Measurements from ENCODE around the gene ATG16L2.
A peak's percentile ranks its signal among the peaks of the same experiment; 100 is the strongest.

The ATG16L2 gene

GRCh38 chr11:72825661-72826060, 11.4 kb downstream of the ATG16L2 start:
- no peak for DNase-seq (ENCODE audit: low spot score)

GRCh38 chr11:72826191-72826941, 12.2 kb downstream of the ATG16L2 start:
- DNase-seq (ENCODE audit: low spot score) = no peak

GRCh38 chr11:72826942-72827480, 12.8 kb downstream of the ATG16L2 start:
- no peak for DNase-seq (ENCODE audit: low spot score)

GRCh38 chr11:72827656-72828055, 13.4 kb downstream of the ATG16L2 start:
- peak; percentile 41 for DNase-seq (ENCODE audit: low spot score)

- DNase-seq (ENCODE audit: low spot score) = no peak
Measured at GRCh38 chr11:72828081-72828567, 13.9 kb downstream of the ATG16L2 start.

- no peak for DNase-seq (ENCODE audit: low spot score)
Measured at GRCh38 chr11:72828692-72829101, 14.5 kb downstream of the ATG16L2 start.

GRCh38 chr11:72829178-72829577, 15.0 kb downstream of the ATG16L2 start:
- no peak for DNase-seq (ENCODE audit: low spot score)

GRCh38 chr11:72829884-72830533, 15.8 kb downstream of the ATG16L2 start:
- DNase-seq (ENCODE audit: low spot score) = no peak

DNA sequence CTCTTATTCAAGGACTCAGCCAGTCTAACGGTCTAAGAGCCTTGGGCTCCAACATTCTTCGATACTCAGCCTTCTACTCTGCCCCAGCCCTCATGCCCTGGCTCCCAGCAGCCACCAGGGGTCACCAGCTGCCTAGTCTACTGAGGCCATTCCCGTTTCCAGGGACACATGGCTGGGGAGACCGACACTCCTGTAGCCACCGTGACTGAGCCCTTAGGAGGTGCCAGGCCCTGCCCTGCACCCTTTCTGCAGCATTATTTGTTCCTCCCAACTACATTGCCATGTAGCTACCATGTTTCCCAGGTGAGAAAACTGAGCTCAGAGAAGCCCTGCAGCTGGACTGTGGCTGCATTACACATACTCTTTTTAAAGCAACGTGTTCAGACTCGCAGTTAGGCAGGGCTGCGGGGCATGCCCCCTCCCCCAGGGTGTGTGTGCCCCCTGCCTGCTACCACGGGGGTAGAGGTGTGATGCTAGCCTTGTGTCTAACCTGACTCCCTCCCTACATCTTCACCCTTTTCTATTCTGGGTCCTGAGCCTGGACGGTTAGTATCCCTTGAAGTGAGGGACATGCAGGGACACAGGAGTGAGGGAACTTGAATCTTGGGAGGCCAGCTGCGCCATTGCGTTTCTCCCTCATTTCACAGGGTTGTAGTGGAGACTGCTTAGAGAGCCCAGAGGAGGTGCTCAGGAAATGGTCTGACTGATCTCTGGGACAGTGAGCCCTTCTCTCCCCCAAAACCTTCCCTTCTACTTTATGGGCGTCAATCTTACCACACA, 17.5 kb downstream of the ATG16L2 start:
- DNase-seq (ENCODE audit: low spot score) = peak; percentile 78

- no peak for DNase-seq (ENCODE audit: low spot score)
Measured at GRCh38 chr11:72832301-72833082, 18.3 kb downstream of the ATG16L2 start.

- DNase-seq (ENCODE audit: low spot score) = peak; percentile 4
Measured at GRCh38 chr11:72833083-72833733, 19.0 kb downstream of the ATG16L2 start.

DNA sequence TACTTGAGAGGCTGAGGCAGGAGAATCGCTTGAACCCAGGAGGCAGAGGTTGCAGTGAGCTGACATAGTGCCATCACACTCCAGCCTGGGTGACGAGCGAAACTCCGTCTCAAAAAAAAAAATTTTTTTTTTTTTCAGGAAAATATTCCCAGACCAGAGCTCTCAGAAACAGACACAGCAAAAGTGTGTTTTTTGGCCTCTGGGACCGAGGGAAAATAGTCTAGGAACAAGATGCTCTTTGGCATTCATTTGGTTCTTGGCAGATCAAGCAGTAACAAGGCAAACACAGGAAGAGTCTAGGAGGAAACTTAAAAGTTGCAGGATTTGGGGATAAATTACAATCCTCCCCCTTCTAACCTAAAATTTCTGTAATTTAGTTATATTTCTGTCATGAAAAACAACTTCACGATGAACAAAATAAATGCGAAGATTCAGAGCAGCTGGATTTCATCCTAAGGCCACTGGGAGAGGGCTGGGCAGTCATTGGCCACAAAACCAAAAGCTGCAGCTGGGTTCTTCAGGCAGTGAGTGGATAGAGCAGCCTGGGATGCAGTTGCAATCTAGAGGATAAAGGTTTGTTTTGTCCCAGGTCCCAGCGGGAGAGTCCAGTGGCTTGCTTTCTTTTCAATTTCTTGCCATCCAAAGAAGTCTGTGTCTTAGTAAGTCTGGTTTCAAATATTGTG, 19.7 kb downstream of the ATG16L2 start:
- peak; percentile 4 for DNase-seq (ENCODE audit: low spot score)

DNA sequence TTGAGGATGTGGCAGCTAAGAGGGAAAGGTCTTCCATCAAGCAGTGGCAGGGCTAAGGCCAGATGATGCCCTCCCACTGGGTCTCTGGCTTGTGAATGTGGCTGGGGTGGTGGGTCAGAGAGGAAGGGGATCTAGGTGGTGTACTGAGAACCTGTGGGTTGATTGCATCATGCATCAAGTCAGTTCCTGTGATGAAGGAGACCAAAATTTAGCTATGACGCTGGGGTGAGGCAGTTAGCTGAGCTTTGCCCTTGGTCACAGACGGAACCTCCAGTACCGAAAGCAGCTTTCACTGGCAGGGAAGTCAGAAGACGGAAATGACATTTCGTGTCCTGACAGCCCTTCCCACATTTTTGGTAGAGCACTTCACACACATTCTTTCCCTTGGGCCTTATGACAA, 20.7 kb downstream of the ATG16L2 start:
- peak; percentile 3 for DNase-seq (ENCODE audit: low spot score)

DNA sequence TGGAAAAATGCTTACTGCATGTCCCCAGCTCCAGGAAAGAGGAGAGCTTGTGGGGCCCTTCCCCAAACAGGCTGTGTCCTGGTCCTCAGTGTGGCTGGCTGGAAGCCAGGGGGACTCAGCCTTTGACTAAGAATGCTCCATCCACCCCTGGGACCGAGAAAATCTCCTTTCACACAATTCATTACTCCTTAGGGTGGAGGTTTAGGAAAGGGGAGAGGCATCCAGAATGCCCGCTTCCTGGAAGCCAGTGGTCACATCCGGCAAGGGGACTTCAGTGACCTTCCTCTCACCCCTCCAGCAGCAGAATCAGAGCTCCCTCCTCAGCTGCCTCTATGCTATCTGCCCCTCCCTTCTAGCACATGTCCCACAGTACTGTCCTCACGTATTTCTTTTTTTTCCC, 21.9 kb downstream of the ATG16L2 start:
- no peak for DNase-seq (ENCODE audit: low spot score)

DNA sequence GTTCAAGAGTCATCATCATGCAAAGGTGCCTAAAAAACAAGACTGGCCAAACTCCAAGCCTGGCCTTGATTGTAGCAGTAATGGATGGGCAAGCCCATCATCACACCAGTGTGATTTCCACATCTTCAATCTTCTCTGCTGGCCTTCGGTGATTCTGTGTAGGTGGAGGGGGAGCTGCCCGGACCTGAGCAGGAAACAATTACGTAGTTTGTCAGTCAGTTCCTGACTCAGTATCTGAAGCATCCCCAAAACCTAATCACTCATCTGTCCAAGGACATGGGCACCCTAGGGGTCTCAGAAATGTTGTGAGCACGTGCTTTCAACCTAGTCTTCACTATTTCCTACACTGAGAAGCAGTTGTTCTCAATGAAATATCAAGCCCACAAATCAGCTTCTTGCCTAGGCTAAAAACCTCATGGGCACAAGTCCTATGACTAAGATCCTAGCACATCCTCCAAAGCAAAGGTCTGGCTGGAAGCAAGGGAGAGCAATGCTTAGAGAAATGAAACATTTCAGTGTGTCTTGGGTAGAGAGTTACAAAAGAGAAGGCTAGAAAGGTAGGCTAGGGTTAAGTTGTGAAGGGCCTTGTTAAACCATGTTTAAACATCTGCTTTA, 24.6 kb downstream of the ATG16L2 start:
- DNase-seq (ENCODE audit: low spot score) = no peak

- no peak for DNase-seq (ENCODE audit: low spot score)
Measured at GRCh38 chr11:72840780-72841179, 26.6 kb downstream of the ATG16L2 start.

- DNase-seq (ENCODE audit: low spot score) = no peak
Measured at GRCh38 chr11:72841397-72841796, 27.2 kb downstream of the ATG16L2 start.

GRCh38 chr11:72842126-72842525, 27.9 kb downstream of the ATG16L2 start:
- DNase-seq (ENCODE audit: low spot score) = no peak

GRCh38 chr11:72842653-72843330, 28.6 kb downstream of the ATG16L2 start:
- DNase-seq (ENCODE audit: low spot score) = no peak
